GM19438 (cell line): Measurements from ENCODE around the gene TSFM.

Experiments used
- ATAC-seq: cut with Tn5 transposase; IDR thresholded peaks from one replicate; pipeline ENCODE4 v1.9.1; 2021; ENCODE audit warnings: low read depth; ENCODE audit not compliant: unreplicated experiment

The TSFM gene

DNA sequence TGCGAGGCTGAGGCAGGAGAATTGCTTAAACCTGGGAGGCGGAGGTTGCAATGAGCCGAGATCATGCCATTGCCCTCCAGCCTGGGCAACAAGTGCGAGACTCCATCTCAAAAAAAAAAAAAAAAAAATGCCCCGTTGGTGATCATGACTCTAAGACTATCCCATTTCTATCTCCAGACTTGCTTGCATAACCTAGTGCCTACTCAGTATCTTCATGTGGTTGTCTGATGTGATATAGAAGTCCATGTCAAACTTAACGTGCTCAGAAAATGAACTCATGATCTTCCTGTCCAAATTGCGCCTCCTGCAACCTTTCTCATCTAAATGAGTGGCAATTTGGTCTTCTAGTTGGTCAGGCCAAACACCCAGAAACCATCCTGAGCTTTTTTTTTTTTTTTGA is 4.7 kb upstream of the TSFM start:
- no peak for ATAC-seq

DNA sequence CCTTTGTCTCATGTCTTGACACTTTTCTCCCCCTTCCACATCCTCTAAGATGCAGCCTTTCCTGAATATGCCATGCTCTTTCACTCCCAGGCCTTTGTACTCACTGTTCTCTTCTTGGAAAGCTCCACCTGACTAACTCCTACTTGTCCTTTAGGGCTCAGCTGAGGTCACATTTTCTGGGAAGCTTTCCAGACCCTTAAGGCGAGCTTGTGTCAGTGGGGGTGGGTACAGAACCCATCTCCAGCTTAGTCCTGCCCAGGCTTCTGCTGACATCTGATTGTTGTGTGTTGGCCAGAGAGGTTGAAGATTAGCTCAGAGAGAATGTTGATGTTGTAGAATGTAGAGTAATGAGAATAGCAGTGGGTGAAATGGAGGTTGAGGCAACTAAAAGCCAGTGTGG is 2.9 kb upstream of the TSFM start:
- ATAC-seq = no peak

DNA sequence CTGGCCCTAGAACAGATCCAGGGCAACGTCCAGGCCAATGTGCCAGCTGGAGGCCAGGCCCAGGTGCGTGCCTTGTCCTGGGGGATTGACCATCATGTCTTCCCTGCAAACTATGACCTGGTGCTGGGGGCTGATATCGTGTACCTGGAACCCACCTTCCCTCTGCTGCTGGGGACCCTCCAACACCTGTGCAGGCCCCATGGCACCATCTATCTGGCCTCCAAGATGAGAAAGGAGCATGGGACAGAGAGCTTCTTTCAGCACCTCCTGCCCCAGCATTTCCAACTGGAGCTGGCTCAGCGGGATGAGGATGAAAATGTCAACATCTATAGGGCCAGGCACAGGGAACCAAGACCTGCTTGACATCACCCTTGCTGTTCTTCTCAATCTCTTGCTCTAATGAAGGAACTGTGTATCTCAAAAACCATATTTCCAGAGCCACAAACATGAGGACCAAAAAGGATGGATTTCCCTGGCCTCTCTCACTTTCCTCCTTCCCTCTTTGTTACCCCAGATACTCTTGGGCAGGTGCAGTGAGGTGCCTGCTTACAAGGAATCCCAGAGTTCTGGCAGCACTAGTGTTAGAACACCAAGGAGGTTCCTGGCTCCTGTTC is 2.2 kb upstream of the TSFM start:
- no peak for ATAC-seq

DNA sequence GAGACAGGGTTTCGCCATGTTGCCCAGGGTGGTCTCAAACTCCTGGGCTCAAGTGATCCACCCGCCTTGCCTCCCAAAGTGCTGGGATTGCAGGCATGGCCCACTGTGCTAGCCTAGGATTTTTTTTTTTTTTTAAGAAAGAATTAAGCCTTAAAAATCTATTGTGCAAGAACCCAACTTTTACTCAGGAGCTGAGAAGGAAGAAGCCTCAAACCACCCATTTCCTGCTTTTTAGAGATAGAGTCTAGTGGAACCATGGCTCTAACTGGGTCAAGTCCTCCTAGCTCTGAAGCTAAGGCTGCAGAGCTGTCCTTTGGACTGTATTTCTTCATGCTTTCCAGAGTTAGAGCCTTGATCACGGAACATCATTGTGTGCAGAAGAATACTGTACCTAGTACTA is 1.3 kb upstream of the TSFM start:
- ATAC-seq = no peak

DNA sequence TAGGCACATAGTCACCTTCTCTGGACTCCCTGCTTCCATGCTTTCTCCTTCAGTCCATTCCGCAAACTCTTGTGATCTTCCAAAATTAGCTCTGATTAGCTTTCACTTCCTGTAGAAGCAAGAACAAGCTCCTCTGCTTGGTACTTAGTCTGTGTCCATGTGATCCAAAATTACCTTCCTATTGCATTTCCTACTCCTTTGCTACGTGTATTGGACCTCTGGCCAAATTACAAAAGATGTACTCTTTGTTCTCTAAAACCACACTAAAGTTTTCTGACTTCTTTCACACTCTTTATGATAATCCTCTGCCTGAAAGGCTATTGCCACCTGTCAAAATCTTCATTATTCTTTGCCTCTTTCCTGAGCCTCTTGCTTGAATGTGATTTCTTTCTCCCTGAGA is 786 bp upstream of the TSFM start:
- ATAC-seq = no peak

DNA sequence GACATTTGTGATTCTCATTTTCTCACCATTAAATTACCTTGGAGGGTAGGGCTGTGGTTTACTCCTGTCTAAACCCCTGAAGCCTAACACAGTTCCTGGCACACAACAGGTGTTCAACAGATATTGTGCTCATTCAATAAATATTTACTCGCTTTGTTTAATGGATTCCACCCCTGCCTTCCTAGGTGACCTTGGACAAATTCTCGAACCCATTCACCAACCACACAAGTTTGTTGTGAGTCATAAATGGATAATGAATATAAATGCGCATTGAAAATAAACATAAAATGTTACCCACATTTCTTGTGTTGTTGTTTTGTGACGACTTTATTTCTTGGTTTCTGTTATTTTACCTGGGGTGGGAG is 362 bp upstream of the TSFM start:
- no peak for ATAC-seq

DNA sequence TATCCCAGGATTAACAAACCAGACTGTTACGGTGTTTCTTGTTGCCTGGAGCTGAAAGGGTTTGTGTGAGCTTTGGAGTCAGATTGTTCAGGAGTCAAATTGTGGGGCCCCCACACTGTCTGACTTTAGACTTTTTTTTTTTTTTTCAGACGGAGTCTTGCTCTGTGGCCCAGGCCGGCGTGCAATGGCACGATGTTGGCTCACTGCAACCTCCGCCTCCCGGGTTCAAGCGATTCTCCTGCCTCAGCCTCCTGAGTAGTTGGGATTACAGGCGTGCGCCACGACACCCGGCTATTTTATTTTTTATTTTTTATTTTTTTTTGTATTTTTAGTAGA is 847 bp downstream of the TSFM start:
- ATAC-seq = no peak

DNA sequence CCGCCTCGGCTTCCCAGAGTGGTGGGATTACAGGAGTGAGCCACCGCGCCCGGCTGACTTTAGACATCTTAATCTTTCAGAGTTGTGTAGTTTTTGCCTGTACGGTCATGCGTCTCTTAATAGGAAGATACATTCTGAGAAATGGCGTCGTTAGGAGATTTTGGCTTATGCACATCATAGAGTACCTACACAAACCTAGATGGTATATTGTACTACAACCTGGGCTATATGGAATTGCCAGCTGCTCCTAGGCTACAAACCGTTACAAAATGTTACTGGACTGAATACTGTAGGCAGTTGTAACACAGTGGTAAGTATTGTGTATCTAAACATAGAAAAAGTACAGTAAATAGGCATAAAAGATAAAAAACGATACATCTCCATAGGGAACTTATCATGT is 1.3 kb downstream of the TSFM start:
- ATAC-seq = no peak

DNA sequence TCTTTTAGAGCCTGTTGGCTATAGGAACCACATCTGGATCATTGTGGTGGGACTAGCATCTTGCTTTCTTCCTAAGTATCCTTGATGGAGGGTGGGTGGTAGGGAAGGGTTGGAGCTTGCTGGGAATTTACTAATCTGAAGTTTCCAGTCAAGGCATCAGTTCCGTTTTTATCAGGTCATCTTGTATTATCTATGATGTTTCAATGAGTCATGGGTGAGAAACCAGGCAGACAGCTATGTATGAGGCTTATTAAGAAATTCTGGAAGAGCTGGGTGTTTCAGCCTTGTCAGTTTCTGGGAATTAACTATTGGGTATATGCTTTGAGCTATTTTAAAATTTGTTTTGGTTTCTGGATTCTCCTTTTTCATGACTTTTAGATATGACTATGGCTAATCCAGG is 11.3 kb downstream of the TSFM start:
- ATAC-seq = no peak

DNA sequence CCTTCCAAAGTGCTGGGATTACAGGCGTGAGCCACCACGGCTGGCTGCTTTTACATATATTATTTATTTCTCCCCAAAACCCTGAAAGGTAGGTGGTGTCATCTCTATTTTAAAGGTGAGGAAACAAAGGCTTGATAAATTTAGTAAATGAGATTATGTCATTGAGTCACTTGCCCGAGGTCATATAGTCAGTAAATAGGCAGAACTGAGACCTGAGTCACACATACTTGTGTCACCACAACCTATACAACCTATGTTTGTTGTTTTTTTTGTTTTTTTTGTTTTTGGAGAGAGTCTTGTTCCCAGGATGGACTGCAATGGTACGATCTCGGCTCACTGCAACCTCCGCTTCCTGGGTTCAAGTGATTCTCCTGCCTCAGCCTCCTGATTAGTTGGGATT is 12.8 kb downstream of the TSFM start:
- ATAC-seq = no peak

DNA sequence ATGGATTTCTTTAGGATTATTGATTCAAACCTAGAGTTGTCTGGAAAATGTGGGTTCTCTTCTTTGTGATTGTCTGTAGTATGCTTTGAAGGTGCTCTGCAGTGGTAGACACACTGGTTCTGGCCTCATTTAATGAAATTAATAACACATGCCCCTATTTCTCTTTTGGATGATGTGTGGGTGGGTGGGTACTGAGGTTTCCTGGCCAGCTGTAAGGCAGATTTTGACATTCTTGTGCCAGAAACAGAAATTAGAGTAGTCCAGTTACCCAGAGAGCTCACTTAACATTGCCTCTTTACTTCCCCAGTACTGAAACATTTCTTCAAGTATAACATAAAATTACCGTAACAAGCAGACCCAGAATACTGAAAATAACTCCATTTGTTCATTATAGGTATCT is 14.4 kb downstream of the TSFM start:
- ATAC-seq = no peak

DNA sequence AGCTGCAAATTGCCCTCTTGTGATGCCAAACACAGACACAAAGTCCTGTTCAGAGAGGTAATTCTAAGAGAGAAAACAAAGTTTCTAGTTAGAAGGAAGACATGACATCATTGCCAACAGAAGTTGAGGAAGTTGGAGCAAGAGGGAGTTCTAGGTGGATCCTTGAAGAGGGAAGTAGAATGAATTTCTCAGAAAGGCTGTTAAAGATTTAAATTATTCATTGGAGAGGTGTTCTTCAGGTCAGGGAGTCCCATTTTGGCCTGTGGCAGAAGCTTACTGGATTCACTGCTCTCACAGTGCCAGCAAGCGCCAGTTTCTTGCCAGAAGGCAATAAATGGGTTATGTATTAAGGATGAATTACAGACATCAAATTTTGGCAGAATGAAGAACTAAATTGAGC is 15.3 kb downstream of the TSFM start:
- no peak for ATAC-seq

DNA sequence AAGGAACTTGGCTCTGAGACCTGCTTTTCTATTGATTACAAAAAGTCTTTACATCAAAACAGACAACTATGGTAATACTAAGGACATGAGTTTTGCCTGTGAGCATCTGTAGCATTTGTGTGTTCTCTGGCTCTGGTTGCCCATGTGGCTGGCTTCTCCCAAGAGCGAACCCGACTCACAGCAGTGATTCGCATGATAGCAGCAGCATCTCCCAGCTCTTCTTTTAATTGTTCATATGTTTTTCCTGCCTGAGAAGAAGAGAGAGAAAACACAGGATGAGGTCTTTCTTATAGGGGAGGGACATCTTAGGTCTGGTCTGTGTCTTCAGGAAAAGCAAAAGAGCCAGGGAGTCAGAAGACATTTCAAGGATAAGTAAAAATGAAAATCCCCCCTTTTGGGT is 18.4 kb downstream of the TSFM start:
- no peak for ATAC-seq

DNA sequence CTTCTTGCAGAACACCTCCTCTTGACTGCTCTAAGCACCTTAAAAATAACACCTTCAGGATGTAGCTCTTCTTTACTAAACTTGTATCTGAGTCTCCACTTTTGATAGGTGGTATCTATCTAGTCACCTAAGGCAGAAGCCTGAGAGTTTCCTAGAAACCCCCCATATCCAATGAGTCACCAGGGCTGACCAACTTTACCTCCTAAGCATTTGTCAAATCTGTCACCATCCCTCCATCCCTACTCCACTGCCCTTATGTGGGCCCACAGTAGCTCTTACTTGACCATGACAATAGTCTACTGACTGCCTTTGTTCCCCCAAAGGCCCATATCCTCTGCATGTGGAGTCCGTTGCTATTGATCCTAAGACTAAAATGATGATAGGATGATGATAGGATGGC is 20.0 kb downstream of the TSFM start:
- no peak for ATAC-seq

DNA sequence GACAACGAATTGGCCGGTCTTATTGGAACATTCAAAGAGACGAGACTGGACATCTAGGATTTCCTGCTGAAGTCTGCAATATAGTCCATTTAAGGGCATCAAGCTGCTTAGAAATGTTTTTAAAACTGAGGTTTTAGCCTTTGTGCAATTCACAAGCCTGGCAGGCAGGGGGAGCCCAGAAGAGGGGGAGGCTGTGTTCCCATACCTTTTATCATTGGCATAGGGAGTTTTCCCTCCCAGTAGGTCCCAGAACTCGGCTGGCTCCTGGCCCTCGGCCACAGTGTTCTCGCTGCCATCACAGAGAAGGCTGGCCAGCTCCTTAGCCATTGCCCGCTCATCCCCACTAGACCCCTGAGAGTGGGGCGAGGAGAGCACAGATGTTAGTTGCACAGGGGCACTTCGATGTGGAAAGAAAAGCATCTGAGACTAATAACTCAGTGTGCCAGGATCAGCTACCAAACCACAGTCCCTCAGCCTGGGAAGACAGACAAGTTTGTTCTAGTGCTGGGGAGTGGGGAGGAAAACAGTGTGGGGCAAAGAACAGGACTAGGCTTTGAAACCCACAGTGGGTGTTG is 20.8 kb downstream of the TSFM start:
- no peak for ATAC-seq

DNA sequence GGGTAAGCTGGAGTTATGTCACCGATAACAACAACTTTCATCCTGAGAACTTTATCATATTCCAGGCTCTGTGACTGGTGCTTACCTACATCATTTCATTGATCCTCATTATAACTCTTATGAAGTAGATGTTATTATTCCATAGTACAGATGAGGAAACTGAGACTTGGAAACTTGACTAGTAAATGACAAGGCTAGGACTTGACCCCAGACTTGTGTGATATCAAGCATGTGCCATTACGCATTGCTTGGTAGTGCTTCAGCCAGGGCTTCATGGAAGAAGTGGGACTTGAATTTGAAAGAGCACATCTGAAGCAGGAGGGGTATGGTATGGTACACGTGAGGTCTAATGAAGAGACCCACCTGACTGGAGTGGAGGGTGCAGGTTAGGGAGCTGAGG is 24.1 kb downstream of the TSFM start:
- no peak for ATAC-seq

DNA sequence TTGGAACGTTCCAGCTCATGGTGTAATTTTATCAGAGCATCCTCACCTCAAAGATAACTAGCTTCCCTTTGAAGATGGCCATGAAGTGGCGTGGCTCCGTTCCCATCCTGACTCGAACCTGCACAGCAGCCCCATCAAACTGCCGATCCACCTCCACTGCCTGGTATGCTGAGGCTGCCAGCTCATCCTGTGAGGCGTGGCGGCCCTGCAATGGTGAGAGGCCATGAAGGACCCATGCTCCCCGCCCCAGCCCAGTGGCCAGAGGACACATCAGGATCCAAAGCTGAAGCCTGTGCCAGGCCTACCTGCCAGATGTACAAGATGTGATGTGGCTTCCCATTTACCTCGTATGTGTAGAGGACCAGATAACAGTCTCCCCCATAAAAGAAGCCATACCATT is 24.7 kb downstream of the TSFM start:
- no peak for ATAC-seq

DNA sequence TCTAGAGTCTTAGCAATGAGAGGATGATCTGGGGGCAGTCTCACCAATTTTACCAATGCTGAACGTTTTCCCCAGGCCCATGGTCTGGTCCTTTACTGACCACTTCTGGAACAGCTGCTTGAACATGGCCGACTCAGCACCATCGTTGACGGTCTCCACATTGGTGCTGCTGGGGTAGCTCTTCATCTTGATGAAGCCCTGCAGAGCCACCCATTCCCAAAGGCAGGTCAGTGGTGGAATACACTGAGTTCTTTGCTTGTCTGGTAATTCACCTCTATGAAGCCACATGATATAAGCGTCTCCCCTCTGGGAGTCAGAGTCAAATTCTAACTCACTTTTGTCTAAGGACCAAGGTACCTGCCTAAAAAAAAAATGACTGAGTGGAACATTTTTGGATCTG is 25.8 kb downstream of the TSFM start:
- ATAC-seq = no peak

DNA sequence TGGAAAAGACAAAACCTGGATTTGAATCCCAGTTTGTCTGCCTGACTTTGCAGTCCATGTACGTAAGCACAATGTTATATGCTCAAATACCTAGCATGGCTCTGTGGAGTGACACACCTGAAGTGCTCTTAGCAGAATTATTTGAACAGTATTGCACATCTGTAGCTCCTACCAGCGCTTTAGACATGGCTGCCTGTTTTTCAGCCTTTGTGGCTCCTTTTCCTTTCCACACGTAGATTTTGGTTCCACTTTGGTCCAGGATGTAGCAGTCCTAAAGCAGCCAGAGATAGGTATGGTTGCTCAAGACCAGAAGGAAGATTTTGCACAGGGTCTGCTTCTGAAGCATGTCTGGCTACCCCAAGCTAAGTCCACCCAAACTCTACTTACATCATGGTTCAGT is 26.8 kb downstream of the TSFM start:
- ATAC-seq = no peak

DNA sequence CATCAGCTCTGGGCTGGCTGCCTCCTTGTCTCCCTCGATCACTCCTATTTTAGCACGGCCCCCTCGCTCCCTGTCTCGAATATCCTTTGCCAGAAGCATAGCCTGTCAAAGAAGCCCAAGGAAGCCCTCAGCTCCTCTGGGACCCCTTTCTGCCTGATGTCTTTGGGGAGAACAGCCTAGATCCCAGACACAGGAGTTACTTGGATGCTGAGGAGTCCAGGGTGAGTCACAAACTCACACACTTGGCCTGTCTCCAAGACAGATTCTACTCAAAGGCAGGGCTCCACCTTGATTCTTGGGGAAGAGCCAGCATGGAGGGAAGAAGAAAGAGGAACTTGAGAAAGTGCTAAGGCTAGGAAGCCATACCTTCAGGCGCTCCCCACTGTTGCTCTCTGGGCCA is 27.9 kb downstream of the TSFM start:
- no peak for ATAC-seq

DNA sequence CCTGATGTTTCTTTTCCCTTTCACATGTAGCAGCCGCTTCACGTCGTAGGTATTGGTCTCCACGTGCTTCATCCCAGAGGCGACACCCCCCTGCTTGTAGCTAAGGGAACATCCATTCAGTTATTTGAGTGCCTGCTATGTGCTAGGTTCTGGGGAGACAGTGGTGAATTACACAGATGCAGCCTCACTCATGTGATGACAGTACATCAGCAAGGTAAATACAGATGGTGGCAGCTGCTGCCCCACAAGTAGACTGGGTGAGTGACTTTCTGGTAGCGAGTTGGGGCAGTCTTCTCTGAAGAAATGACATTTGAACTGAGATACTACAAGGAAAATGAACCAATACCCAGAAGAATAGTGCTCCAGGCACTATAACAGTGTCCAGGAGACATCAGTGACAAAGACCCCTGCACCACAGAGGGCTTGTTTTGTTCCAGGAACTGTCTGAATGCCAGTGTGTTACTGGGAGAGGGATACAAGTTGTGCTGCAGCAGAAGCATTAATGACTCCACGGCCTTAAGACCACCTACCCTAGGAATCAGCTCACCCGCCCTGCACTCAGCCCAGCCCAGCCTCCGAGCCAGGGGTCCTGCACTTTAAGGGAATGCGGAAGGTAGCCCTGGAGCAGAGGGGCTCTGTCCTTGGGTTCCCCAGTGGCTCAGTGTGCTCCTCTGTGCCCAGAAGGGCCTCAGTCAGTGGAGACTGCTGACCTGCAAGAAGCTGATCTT is 28.6 kb downstream of the TSFM start:
- no peak for ATAC-seq

DNA sequence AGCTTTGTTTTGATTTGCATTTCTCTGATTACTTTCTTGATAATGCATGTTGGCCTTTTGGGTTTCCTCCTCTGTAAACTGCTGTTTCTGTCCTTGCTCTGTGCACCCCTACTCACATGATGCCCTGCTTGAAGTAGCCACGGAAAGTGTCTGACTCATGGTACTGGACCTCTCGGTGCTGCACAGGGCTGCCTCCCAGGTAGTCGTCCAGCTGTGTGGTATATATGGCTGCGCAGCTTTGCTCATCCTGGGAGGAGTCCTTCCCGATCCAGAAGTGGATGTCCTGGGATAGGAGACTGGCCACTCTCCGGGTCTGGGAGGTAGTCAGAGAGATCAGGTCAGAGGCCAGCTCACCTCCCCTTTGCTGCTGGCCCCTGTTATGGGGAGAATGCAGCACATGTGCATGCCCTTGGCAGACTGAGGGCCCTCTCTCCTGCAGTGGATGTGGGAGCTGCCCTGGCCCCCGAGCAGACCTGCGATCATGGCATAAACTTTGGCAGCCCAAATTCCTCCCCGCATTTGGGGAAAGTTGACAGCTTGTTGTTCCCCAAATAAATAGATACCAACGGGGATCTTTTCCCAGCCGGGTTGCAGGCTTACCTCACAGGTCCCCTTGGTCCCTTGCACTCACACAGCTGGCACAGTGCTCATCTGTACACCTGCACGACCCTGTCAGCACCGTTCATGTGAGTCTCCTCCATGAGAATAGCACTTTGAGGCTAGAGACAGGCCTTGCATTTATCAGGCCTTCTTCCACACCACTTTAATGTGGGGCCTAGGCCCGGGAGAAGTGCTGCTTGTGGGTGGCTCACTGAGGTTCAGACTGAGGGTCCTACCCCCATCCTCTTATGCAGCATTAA is 30.8 kb downstream of the TSFM start:
- ATAC-seq = no peak
